ENCODE data around the gene GXYLT2. TPM values are rescaled to one million over a fixed set of nuclear protein-coding genes. Genes with fewer than 3 reads are reported as not detected.

GXYLT2 gene
- total and polyA plus RNA-seq, 10 of the 15 experiments (the other 5 are each of a cell fraction or from before 2014, with no cell fraction given): 0.27 to 2.6 (median 0.78) TPM

DNA sequence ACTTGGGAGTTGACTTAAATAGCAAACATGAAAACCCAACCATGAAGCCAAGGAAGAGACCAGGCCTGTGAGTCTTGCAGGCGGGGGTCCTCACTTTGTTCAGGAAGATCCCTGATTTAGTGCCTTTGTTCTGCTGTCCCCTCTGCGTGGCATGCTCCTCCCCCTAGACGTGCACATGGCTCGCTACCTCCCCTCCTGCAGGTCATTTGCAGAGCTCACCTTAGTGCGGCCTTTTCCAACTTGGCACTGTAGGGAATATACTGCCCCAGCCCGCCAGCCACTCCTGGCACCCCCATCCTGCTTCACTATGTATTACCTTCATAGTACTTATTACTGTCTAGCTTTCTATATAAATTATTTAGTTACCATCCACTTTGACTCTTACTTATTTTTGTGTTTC, 18.3 kb downstream of the GXYLT2 start (continued):
- TF ChIP-seq RUNX3 (IDR thresholded peaks at IDR 0.05; ENCODE audit: low read length) (no peak), BACH1 (IDR thresholded peaks at IDR 0.05; ENCODE audit: borderline replicate concordance) (no peak), ASH2L (IDR thresholded peaks at IDR 0.05; ENCODE audit: borderline replicate concordance, low read depth) (no peak), HDAC2 (IDR thresholded peaks at IDR 0.05) (no peak), HDGF (IDR thresholded peaks at IDR 0.05) (no peak), NBN (IDR thresholded peaks at IDR 0.05) (no peak)

DNA sequence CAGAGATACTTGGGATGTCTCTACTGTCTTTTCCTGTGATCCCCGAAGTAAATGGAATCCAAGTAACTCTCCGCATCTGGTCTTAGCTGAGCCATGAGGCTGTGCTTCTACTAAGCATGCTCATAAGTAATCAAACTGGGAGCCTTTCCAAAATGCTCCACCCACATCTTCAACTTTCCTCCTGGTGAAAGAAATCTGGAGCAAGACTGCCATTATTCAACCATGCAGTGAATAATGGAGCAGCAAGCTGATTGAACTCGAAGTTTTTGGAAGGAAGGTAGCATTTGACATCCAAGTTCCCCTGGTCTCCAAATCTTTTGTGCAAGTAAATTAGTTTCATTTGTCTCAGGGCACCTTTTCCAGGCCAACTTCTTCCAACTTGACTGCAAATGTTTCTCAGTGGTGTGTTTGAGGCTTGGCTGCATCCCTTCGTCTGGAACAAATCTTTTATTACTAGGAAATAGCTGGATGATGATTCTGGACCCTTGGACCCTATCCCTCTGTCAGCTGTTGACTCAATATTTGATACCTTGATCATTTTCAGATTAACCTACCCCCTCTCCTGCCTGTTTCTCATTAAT, 19.4 kb downstream of the GXYLT2 start:
- intact Hi-C loops (cut with micrococcal nuclease; ENCODE audit: unreplicated experiment) (no loop called here), in situ Hi-C loops (cut with MboI) (no loop called here)
- Histone ChIP-seq H4K20me1 (ENCODE audit: control insufficient read depth, insufficient read depth) (no peaks in the 10 kb centered on the region), H3K27ac (ENCODE audit: control insufficient read depth, insufficient read depth) (no peak overlapping the region), H3K4me1 (ENCODE audit: control insufficient read depth, insufficient read depth, low read length) (no peaks in the 10 kb centered on the region), H3K9ac (ENCODE audit: control insufficient read depth, insufficient read depth, low read length) (no peak overlapping the region), H3K36me3 (ENCODE audit: control insufficient read depth in 2 of 2, insufficient read depth in 2 of 2, low read length in 1 of 2) (no peaks in the 10 kb centered on the region), H3K4me2 (ENCODE audit: control insufficient read depth, insufficient read depth) (no peak overlapping the region), H3K27me3 (replicated peaks in 1 of 2; ENCODE audit: control insufficient read depth in 2 of 2, insufficient read depth in 2 of 2, low read length in 1 of 2) (no peaks in the 10 kb centered on the region; a peak in 2 of 4 replicates), H3K79me2 (ENCODE audit: control insufficient read depth, insufficient read depth, low read length) (no peaks in the 10 kb centered on the region), H3K4me3 (no peak overlapping the region), H2AFZ (ENCODE audit: control insufficient read depth, low read depth, low read length) (no peak overlapping the region), H3K9me3 (replicated peaks; ENCODE audit: control insufficient read depth, insufficient read depth, low read length) (no peaks in the 10 kb centered on the region)
- TF ChIP-seq CBFB (IDR thresholded peaks at IDR 0.05; ENCODE audit: low read depth) (no peak), MXI1 (IDR thresholded peaks at IDR 0.05; ENCODE audit: low read depth, low read length) (no peak), POU2F2 (IDR thresholded peaks at IDR 0.05; ENCODE audit: borderline replicate concordance, low read depth, low read length) (no peak), TBL1XR1 (IDR thresholded peaks at IDR 0.05; ENCODE audit: low read depth, low read length) (no peak), SP1 (IDR thresholded peaks at IDR 0.05; ENCODE audit: low read depth, low read length) (no peak), IRF4 (IDR thresholded peaks at IDR 0.05; ENCODE audit: low read depth, low read length) (no peak), NFYB (IDR thresholded peaks at IDR 0.05; ENCODE audit: insufficient read depth, low read depth, low read length) (no peak), EP300 (IDR thresholded peaks at IDR 0.05; ENCODE audit: borderline replicate concordance in 1 of 2, control insufficient read depth in 1 of 2, low read depth in 2 of 2, low read length in 2 of 2) (no peak)
- TF ChIP-seq, protein P1, sequence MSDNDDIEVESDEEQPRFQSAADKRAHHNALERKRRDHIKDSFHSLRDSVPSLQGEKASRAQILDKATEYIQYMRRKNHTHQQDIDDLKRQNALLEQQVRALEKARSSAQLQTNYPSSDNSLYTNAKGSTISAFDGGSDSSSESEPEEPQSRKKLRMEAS (IDR thresholded peaks at IDR 0.05; ENCODE audit: low read depth, low read length): no peak
- no peak for DNase-seq (ENCODE audit: low read depth, low spot score)
- ChIA-PET POLR2A (no interaction called here), CTCF (no interaction called here), RAD21 (ENCODE audit: unreplicated experiment) (interaction anchor here (1.5 kb wide), 1 partner anchor 62 kb away, joined by 3 read pairs; no protein-coding TSS in a partner anchor), SMC1A (ENCODE audit: uncharacterized antibody, unreplicated experiment) (interaction anchor here (1.1 to 1.5 kb wide), 2 partner anchors 38 to 178 kb away, joined by 3 to 4 read pairs; no protein-coding TSS in a partner anchor)
- FAIRE-seq: no peak
- BruUV-seq (replicated peaks): no TSS peak
- no peak for ATAC-seq
- 36% methylated on average over 4 of the region's 4 CpGs for WGBS (ENCODE audit: insufficient coverage, insufficient replicate concordance, low lambda C conversion rate, missing lambda C conversion rate)

Measured in GM12878 (cell line).